HepG2 (cell line): ENCODE results near the gene PPP1R1B. TPM values are rescaled to one million over a fixed set of nuclear protein-coding genes. Genes with fewer than 3 reads are reported as not detected.

Experiments used
- AHDC1 ChIP-seq: sonication (generic); formaldehyde crosslinking; IDR thresholded peaks from 2 replicates; pipeline ENCODE4 v1.5.1; 2020; ENCODE audit warnings: mild to moderate bottlenecking, missing genetic modification reagents, borderline replicate concordance
- CBX2 ChIP-seq, 2 experiments: fragments of 200-600 bp in 1 of 2; sonication (generic); formaldehyde crosslinking in 1 of 2; IDR thresholded peaks; 2 replicates each; pipeline versions ENCODE4 v1.7.0 to v1.8.1; 2018 to 2022; ENCODE audit warnings: low read depth in 2 of 2, low read length in 1 of 2, mild to moderate bottlenecking in 1 of 2, missing genetic modification reagents in 1 of 2
- DMAP1 ChIP-seq: IDR thresholded peaks from 2 replicates; pipeline ENCODE4 v1.6.1; 2016
- ELK4 ChIP-seq: sonication (generic); formaldehyde crosslinking; IDR thresholded peaks from 2 replicates; pipeline ENCODE4 v1.9.0; 2021; ENCODE audit warnings: missing genetic modification reagents, borderline replicate concordance
- IRF2 ChIP-seq: IDR thresholded peaks from 2 replicates; pipeline ENCODE4 v1.6.1; 2018; ENCODE audit warnings: missing genetic modification reagents, missing compliant biosample characterization
- NKX3-1 ChIP-seq: sonication (generic); formaldehyde crosslinking; IDR thresholded peaks from 2 replicates; pipeline ENCODE4 v1.5.0; 2020; ENCODE audit warnings: missing genetic modification reagents
- PCBP1 ChIP-seq: fragments of 200-400 bp; formaldehyde crosslinking; IDR thresholded peaks from 2 replicates; pipeline ENCODE4 v1.6.1; 2017; ENCODE audit warnings: mild to moderate bottlenecking, low read depth, low read length, borderline replicate concordance
- RORA ChIP-seq: sonication (generic); formaldehyde crosslinking; IDR thresholded peaks from 2 replicates; pipeline ENCODE4 v1.5.0; 2020; ENCODE audit warnings: mild to moderate bottlenecking, missing genetic modification reagents, moderate library complexity
- STAG1 ChIP-seq: sonication (generic); formaldehyde crosslinking; IDR thresholded peaks from 2 replicates; pipeline ENCODE4 v1.4.0; 2020; ENCODE audit warnings: missing genetic modification reagents
- STAT5B ChIP-seq: sonication (generic); formaldehyde crosslinking; IDR thresholded peaks from 2 replicates; pipeline ENCODE4 v1.4.0; 2020; ENCODE audit warnings: missing genetic modification reagents
- ZBED4 ChIP-seq: sonication (generic); formaldehyde crosslinking; IDR thresholded peaks from 2 replicates; pipeline ENCODE4 v1.4.0; 2020; ENCODE audit warnings: missing genetic modification reagents, borderline replicate concordance
- ZBTB25 ChIP-seq: IDR thresholded peaks from 2 replicates; pipeline ENCODE4 v1.6.1; 2018; ENCODE audit warnings: missing genetic modification reagents
- ZNF234 ChIP-seq: sonication (generic); formaldehyde crosslinking; conservative IDR thresholded peaks from 2 replicates; pipeline ENCODE4 v1.5.1; 2020; ENCODE audit warnings: mild to moderate bottlenecking, missing genetic modification reagents
- ZNF335 ChIP-seq: sonication (generic); formaldehyde crosslinking; IDR thresholded peaks from 2 replicates; pipeline ENCODE4 v1.4.0; 2020; ENCODE audit warnings: missing genetic modification reagents
- ZNF446 ChIP-seq: sonication (generic); formaldehyde crosslinking; IDR thresholded peaks from 2 replicates; pipeline ENCODE4 v1.5.0; 2020; ENCODE audit warnings: mild to moderate bottlenecking, missing genetic modification reagents
- ZNF510 ChIP-seq: sonication (generic); formaldehyde crosslinking; IDR thresholded peaks from 2 replicates; pipeline ENCODE4 v1.4.0; 2020; ENCODE audit warnings: low read depth, mild to moderate bottlenecking, missing genetic modification reagents
- ZNF713 ChIP-seq: sonication (generic); formaldehyde crosslinking; IDR thresholded peaks from 2 replicates; pipeline ENCODE4 v1.4.0; 2020; ENCODE audit warnings: mild to moderate bottlenecking, missing genetic modification reagents
- ZNF724P ChIP-seq: sonication (generic); formaldehyde crosslinking; IDR thresholded peaks from 2 replicates; pipeline ENCODE4 v1.8.0; 2022; ENCODE audit warnings: missing genetic modification reagents, borderline replicate concordance
- polyA plus RNA-seq, 8 experiments: library from polyadenylated mRNA; depleted of rRNA in 3 of 8; stranded (reverse) in 7 of 8; unstranded in 1 of 8; fragments of >200 nt; fragmentation: Illumina TruSeq in 4 of 8; extraction: Trizol in 4 of 8; gene quantifications; 2 replicates each; pipeline versions ENCODE4 v1.2.1 to v1.2.3, GENCODE V29; 2011 to 2016; ENCODE audit warnings: low read depth in 4 of 8, missing spikeins in 1 of 8, mixed read lengths in 1 of 8; ENCODE audit not compliant: insufficient read depth in 1 of 8
- total RNA-seq, 5 experiments: library from RNA; depleted of rRNA; stranded (reverse); fragments of >200 nt; fragmentation: Illumina TruSeq; extraction: Trizol; gene quantifications; 2 replicates each; pipeline ENCODE4 v1.2.3, GENCODE V29; 2016; ENCODE audit warnings: low read depth in 1 of 5

Gene PPP1R1B
- total and polyA plus RNA-seq, 2 of the 13 experiments (the other 11 are each of a cell fraction or from before 2014, with no cell fraction given): 0.08 TPM; not detected in 1

- no peak for TF ChIP-seq ZNF724P (CRISPR knock-in tag)
- TF ChIP-seq STAT5B (CRISPR knock-in tag): no peak
- TF ChIP-seq IRF2: peak; percentile 44; the same call in 1 of the 2 replicates
- no peak for TF ChIP-seq CBX2 (IDR thresholded peaks at IDR 0.05; ENCODE audit: low read depth, low read length)
- TF ChIP-seq CBX2 (CRISPR knock-in tag; IDR thresholded peaks at IDR 0.05; ENCODE audit: low read depth): no peak
- TF ChIP-seq RORA (CRISPR knock-in tag): no peak
- no peak for TF ChIP-seq ZBTB25 (CRISPR knock-in tag)
- no peak; the same call in 1 of the 2 replicates for TF ChIP-seq AHDC1
- TF ChIP-seq PCBP1: no peak
- no peak for TF ChIP-seq STAG1 (CRISPR knock-in tag)
- no peak for TF ChIP-seq ZNF510 (CRISPR knock-in tag)
- TF ChIP-seq ZBED4: no peak
- TF ChIP-seq ZNF446 (CRISPR knock-in tag): no peak
- TF ChIP-seq DMAP1: no peak; the same call in 1 of the 2 replicates
- TF ChIP-seq NKX3-1 (CRISPR knock-in tag): no peak
- TF ChIP-seq ZNF335 (CRISPR knock-in tag): peak; percentile 74
- TF ChIP-seq ELK4 (CRISPR knock-in tag): no peak
- no peak for TF ChIP-seq ZNF234 (CRISPR knock-in tag)
- no peak for TF ChIP-seq ZNF713 (CRISPR knock-in tag)
Observed at GRCh38 chr17:39674702-39675389, 48.1 kb downstream of the PPP1R1B start (continued).
